Measurements from ENCODE around the gene MAP3K15. TPM values are rescaled to one million over a fixed set of nuclear protein-coding genes. Genes with fewer than 3 reads are reported as not detected.

MAP3K15 gene
- total RNA-seq, 1 donor from 2014 or later = 0.10 TPM

DNA sequence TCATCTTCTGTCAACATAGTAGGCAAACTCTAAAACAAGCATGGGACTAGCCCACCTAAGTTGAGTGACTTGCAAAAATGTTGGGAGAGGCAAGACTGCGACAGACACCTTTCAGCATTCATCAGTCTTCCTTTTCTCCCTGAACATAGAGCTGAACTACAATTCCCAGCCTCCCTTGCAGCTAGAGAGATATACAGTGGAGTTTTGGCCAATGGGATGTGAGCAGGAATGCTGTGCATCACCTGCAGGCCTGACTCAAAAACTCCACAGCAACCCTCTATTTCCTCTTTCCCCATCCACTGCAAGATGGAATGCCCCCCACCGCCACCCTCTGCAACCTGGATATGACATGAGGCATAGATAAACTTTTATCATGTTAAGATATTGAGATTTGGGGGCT is 105.0 kb downstream of the MAP3K15 start:
- no peak for DNase-seq (ENCODE audit: low spot score)

DNA sequence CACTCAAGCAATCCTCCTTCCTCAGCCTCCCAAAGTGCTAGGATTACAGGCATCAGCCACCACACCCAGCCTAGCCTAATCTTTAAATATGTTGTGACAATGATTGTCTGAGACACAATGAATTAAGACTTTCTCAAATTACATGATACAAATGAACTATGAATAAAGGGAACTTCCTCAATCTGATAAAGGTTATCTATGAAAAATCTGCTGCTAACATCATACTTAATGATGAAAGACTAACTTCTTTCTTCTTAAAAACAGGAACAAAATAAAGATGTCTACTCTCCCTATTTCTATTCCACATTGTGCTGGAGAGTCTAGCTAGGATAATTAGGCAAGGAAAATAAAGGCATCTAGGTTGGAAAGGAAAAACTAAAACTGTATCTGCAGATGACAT is 111.6 kb downstream of the MAP3K15 start:
- DNase-seq (ENCODE audit: low spot score) = no peak

DNA sequence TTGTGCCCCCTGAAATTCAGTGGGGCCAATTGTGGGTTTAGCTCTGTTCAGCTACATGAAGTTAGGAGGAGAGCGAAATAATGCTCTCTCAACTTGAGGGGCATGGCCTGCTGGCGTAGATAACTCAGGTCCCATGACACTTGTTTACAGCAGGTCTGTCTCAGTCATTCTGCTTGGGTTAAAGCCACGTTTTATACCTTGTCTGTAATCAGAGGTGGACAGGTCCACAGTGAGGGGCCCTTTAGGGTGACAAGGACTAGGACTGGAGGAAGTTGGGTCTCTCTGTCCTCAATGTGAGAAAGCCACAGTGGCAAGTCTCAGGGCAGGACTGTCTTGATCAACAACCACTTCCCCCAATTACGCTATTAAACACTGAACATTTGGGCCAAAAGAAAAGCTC is 122.6 kb downstream of the MAP3K15 start:
- DNase-seq (ENCODE audit: low spot score) = no peak

DNA sequence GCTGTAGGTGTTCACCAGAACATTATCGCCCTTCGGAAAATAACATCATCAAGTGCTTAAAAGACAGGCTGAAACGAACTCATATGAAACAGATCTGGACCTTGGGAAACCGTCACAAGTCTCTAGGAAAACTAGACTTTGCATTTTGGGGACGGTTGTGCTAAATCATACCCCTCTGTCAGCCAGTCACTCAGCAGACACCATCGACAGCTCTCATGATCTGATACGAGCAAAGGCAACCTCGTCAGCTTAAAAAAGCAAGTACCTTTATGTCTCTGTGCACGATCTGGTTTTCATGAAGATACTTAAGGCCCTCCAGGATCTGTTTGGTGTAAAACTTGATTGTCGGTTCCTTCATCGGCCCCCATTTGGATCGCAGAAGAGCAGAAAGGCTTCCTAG is 123.2 kb downstream of the MAP3K15 start:
- no peak for DNase-seq (ENCODE audit: low spot score)

DNA sequence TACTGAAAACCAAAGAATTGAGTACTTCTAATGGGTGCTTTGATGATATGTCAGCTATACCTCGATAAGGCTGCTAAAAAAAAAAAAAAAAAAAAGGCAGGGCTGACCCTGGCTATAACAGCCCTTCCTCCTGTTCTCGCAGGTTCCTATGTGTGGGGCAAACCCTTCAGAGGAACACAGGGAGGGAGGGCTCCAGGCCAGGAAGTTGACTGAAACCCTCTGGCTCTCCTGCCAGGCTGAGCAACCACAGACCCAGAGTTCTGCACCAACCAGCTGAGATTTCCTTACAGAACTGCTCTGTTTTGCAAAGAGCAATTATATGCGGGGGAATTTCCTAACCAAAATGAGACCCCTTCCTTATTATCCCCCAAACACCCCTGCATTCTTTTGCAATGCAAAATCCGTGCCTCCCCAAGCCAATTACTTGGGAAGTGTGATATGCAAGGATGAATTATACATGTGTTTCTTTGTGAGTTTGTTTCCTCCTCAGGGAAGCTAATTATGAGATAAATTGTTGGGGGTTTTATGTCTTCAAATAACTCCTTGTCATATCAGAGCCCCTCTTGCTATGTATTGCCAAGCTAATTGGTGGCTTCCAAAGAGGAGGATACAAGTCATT is 126.0 kb downstream of the MAP3K15 start:
- DNase-seq (ENCODE audit: low spot score) = no peak

DNA sequence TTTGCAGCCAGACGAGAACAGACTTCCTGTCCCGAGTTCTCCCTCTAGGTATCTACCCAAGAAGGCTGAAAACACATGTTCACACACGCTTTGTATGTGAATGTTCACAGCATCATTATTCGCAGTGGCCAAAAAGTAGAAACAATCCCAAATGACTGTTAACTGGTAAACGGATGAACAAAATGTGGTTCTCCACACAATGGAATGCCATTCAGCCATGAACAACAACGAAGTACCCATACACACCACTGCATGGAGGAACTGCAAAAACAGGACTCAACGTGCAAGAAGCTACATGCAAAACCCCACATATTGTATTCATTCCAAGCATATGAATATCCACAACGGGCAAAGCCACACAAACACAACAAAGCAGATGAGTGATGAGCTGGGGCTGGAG is 126.6 kb downstream of the MAP3K15 start:
- no peak for DNase-seq (ENCODE audit: low spot score)

DNA sequence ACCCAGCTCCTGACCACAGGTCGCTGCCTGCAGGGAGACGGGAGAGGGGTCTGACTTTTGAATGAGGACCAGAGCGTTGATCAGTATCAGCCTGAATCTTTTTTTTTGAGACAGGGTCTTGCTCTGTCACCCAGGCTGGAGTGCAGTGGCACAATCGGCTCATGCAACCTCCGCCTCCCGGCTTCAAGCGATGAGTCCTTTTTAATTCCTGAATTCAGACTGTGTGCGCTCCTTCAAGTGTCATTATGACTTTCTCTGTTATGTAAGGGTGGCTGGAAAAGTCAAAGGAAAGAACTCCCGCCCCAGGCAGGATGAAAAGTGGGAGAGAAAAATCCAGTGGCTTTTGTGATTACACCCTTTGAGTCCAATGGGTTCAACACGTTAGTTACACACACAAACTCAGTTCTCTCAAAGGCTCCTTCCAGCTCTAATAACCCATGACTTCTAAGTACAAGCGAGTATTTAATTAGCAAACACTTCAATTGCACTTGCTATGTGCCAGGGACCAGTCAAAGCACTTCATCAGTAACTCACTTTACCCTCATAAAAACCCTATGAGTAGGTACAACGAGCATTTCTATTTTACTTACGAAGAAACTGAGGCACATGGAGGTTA is 127.1 kb downstream of the MAP3K15 start:
- peak; percentile 53 for DNase-seq (ENCODE audit: low spot score)

DNA sequence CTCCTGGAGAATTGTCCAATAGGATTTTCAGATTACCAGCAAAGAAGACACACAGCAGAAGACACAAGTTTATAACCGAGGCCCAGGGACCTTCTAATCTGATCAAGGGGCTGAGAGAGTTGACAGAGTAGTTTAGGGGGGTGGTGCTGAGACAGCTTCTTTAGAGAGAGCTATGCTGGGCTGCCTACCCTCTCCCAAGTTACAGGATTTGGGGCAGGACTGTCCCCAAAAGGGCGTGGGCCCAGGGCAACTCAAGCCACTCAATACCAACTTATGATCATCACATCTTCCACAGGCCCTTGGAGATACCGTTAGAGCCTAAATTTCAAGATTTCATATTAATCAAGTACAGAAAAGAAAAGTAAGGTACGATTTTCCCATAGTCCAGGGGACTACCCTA is 128.6 kb downstream of the MAP3K15 start:
- DNase-seq (ENCODE audit: low spot score) = peak; percentile 53

DNA sequence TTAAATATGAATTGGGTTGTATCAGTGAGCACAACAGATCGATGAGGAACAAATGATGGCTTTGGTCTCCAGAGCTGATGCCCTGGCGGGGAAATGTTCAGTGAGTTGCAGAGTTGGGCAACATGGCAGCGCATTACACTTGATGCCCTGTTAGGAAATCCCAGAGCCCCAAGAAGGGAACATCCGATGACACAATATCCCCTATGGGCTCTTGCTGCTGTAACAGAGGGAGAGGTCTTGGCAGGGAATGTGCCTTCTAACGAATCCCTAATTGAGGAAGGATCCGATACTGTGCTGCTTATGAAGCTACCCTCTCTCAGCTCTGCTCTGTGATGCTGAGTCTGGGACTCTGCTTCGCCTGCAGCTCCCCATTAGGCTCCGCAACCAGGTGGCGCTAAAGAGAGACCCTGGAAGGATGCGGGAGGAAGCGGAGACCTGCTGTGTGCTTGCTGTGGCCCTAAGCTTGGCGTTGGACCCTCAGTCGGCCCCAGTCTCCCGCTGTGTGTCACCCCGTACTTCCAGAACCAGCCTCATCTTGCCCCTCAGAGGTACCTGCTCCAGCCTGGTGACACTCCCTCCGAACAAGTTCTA is 132.7 kb downstream of the MAP3K15 start:
- DNase-seq (ENCODE audit: low spot score) = no peak

DNA sequence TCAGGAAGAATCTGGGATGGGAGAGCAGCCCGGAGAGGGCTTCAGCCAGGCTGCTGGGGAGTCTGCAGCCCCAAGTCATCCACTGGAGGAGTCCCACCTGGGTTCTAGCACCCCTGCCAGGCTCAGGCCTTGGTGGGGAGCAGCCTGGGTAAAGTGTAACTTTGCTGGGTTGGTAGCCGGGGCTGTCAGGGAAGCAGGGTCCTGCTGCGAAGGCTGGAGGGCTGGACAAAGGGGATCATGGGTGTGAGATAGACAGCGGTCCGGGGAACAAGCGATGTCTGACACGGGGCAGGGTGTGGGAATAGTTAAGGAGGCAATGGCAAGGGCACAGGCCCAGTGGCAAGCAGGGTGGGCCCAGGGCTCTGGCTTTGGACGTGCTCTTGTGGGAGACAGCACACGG is 134.0 kb downstream of the MAP3K15 start:
- DNase-seq (ENCODE audit: low spot score) = no peak

DNA sequence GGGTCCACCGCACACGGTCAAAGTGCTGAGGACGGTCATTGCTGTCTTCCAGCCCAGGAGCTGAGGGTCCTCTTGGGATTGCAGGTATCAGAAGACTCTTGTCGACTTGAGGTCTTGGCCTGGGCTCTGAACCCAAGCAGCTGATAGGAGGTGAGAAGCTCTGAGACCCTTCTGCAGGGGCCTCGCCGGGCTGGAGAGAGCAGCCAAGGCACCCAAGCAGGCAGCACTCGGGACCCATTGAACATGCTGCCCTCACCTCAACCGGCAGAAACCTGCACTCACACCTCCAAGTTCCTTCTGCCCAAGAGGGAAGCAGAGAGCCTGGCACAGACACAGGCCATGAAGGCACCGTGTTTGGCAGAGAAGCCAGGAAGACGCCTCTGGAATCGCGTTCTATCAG is 137.5 kb downstream of the MAP3K15 start:
- DNase-seq (ENCODE audit: low spot score) = no peak

DNA sequence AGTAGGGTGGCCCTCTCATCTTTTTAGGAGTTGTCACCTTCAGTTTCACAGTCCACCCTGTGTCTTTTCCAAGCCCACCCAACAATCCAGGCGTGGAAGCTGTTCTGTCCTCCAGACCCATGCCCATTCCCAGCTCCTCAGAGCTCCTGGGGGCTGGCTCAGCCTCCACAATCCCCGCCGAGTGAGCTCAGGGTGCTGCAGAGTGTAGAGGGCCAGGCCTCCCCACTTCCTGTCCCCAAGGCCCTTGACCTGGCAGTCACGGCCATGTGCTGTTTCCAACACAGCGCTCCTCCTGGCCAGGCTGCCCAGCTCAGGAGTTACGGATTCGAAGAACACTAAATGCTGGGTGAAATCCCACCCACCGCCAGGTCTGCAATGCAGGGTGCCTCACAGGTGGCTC is 139.8 kb downstream of the MAP3K15 start:
- DNase-seq (ENCODE audit: low spot score) = no peak

DNA sequence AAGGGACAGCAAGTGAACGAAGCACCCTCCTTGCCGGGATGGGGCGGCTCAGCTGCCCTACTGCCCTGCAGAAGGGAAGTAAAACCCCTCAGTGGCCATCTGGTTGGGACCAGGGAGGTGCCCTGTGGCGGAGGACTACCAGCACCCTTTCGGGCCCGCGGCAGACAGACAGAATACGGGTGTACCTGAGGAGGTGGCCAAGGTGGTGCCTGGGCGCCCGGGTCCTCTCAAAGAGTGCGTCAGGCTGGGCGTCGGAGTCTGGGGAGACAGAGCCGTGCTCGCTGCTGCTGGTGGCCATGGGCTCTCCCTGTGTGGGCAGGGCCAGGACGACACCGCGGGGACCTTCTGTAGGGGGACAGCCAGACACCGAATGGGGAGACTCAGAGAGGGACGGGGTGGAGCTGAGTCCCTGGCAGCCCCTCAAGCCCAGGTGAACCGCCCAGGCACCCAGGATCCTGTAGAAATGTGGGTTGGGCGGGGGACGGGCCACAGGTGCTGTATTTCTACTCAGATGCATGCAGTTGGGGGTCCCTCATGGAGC is 141.9 kb downstream of the MAP3K15 start:
- DNase-seq (ENCODE audit: low spot score) = peak; percentile 88

DNA sequence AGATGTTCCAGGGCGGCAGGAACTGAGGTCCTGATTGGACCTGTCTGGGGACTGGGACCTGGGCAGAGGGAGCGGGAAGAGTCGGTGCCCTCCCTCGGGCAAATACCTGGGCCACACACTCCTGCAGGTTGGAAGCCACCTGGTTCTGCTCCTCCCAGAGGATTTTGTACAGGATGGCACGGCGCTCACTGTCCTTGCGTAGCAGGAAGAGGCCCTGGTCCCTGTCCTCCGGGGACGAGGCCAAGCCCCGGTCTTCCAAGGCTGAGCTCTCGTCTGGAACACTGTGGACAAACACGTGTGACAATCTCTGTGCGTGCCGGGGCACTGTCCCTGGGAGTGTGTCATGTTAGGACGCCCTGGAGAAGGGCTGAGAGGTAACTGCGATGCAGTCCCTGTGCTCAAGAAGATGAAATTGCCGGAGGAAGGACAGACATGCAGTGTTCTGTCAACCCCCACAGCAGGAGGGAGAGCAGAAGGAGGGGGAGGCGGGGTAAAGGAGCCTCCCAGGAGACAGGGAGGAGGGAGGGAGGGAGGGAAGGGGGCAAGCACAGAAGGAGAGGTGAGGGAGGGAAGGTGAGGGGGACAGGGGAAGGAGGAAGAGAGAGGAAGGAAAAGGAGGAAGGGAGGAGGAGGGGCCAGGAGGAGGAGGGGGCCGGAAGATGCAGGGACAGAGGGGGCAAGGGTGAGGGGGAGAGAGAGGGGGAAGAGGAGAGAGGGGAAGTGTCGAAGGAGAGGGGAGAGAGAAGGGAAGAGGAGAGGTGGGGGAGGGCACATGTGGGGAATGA is 142.6 kb downstream of the MAP3K15 start:
- no peak for DNase-seq (ENCODE audit: low spot score)

DNA sequence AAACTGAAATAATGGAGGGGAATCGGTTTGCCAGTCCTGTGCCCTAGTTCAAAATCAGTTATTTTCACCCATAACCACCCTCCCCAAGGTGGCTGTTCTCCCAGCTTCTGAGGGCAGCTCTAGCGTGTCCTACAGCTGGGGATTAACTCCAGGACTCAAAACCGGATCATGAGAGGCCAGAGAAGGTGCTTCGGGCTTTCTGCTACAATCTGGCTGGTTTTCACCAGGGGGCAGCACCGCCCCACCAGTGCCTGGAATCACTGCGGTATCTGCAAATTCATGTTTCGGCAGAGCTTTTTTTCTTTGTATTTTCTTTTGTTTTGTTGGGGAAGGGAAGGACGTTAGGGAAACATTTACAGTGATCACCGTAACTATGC is 143.2 kb downstream of the MAP3K15 start:
- DNase-seq (ENCODE audit: low spot score) = no peak

DNA sequence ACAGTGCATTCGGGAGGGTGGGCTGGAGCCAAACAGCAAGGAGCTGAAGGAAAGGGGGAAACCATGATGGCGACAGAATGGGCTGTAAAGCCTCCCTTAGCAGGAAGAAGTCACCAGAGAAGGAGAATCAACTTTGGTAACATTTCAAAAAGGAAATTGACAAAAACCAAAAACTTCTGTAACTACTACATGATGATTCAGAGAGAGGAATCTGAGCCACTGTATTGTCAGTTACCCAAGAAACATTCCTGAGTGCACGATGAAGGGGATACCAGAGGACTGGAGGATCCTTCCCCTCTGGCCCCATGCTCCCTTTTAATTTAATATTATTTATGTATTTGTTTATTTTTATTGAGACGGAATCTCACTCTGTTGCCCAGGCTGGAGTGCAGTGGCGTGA is 145.2 kb downstream of the MAP3K15 start:
- DNase-seq (ENCODE audit: low spot score) = no peak

DNA sequence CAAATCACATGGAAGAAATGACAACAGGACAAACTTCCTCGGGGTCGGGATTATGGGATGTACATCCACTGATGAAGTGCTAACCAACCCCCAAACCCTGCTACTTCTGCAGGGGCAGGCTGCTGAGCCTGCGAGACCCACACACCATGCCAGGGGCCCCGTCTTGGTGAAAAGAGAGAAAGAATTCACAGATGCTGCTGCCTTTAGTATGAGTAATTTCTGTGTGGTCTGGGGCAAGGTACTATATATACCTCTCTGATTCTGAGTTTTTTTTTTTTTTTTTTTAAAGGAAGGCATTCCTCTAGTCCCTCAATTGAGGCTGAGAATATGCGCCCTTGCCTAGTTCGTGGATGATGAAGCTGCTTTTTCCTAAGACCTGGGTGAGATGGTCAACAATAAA is 146.7 kb downstream of the MAP3K15 start:
- no peak for DNase-seq (ENCODE audit: low spot score)

DNA sequence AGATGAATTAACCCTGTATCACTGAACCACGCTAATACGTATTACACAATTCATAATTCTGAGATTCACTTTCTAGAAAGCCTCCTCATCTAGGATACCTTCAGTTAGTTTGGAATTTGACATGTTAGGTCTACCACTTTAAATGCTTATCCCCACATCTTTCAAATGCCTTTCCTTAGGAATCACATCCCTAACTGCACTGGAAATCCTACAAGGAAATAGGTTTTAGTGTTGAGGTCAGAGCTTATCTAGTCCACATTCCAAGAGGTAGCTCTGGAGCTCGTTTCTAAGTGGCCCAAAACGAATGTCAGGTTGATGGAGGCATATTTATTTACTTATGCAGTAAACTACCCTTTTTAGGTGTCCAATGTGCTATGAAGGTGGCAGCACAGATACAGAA is 153.6 kb downstream of the MAP3K15 start:
- DNase-seq (ENCODE audit: low spot score) = no peak

DNA sequence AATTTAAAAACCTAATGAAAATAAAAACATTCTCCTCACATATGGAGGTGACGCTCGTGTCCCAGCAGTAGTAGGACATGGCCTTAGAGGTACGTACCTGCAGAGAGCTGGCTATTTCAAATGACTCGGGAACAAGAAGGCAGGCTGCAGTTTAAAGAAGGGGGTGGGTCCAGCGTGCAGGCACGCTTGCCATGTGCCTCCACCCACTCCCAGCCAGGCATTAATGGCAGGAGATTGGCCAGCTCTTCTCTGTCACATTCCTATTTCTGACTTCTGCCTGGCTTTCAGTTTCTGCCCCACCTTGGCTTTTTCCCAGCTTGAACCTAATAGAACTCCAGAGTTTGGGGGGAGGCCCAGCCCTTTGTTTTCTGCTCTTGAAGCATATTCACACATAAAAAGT is 154.4 kb downstream of the MAP3K15 start:
- DNase-seq (ENCODE audit: low spot score) = no peak

DNA sequence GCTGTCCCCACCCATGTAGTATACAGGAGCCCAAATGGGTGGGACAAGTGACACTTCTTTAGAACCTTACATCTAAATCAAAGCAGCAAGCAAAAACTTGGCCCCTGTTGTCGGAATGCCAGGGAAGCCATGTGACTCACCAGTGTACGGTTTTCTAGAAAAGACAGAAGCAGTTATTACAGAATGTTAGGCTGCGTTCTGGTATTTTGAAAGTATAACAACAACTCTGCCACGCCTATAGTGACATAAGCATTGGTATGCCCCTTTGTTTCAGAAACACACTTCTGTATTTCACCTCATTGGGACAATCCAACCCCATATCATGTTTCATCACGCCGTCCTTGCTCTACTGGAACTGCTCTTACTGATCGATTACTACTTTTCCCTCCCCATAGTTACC is 156.8 kb downstream of the MAP3K15 start:
- no peak for DNase-seq (ENCODE audit: low spot score)

DNA sequence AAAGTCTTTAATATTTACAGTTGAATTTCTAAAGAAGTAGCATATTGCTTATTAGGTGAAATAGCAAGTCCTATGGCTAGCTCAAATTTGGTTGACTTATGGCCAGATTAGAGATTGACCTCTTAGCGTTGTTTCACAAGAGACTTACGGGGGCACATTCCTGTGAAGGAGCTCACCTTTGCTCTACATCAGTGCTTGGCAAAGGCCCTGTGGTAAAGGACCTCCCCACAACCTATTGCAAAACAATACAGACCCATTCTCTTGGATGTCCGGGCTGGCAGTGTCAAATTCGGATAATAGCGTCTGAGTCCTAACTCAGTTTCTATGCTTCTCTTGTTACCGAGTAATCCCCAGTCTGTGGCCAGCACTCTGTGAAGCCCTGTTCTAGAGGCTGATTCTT is 160.7 kb downstream of the MAP3K15 start:
- no peak for DNase-seq (ENCODE audit: low spot score)

DNA sequence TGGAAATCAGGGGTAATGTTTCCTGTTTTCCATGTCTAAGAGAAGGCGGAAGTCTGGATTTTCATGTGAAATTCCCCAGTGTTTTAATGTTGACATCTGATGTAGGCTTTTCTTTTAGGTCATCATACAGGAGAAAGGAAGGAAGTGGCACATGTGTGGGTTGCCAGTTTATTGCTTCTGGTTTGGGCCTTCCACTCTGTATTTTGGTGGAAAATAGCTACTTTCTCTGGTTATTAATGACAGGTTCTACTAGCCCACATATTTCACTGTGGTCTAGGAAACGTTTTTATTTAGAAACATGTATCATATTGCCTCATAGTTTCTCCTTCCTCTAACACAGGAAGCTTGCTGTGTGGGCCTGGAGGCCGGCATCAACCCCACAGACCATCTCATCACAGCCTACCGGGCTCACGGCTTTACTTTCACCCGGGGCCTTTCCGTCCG is 164.3 kb downstream of the MAP3K15 start:
- DNase-seq (ENCODE audit: low spot score) = no peak

All from mesenteric fat pad (tissue), 1 donor.